NCI-H526 (cell line): Measurements from ENCODE around the gene KCNH5.
"Not testable (repeated sequence)": the region's sequence is repeated elsewhere in the genome, so short reads cannot be mapped to it uniquely, and the experiment has no call there.

Source experiments
- DNase-seq, 2 experiments: peaks; one replicate each; lab custom pipeline; 2025; lab: John Stamatoyannopoulos, UW

KCNH5 gene

DNA sequence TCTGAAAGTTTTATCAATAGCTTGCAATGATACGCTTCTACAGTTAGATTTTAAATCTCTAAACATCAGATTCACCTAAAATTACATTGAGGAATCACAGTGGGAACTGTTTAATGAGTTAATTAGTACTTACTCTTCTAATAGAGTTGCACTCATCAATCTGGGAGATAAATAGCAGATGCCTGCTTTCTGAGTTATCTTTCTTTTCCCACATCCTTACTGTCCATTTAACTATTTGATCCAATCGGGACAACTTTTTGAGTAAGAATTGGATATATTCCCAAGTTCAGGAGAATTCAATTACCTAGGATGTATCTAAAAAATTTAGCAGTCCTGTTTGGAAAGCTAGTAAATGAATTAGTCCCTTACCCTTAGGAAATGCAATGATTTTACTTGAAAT lies 162.3 kb downstream of the KCNH5 start:
- DNase-seq: no peak

DNA sequence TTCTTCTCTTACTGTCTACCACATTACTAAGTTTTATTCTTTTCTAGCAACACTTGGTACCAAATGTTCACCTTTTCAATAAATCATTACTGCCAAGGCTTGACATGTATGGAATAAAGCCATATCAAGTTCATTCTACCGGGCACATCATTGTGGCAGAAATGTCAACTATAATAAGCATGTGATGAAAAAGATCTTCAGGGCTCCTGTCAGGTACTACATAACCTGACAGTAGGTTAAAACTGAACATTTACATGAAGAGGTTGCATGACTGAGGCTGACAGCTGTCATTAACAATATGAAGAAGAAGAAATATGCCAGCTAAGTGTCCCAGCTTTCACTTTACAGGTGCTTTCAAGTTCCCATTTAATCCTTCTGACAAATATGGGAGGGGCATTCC lies 178.9 kb downstream of the KCNH5 start:
- DNase-seq: no peak

DNA sequence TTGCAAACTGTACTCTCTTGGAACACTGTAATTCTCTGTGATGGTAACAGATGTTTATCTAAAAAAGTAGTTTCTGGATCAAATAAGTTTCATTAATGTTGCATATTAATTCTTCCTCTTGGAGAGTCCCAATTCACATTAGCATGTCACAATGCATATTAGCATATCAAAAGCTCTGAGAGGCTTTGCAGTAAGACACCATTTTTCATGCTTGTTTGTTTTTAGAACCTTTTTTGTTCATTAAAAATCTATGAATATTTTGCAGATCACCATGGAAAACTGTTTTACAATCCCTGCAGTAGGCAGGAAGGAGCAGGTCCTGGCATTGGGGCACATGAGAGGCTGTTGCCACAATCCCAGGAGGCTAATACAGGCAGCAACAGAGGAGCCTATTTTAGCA lies 180.7 kb downstream of the KCNH5 start:
- DNase-seq: no peak

DNA sequence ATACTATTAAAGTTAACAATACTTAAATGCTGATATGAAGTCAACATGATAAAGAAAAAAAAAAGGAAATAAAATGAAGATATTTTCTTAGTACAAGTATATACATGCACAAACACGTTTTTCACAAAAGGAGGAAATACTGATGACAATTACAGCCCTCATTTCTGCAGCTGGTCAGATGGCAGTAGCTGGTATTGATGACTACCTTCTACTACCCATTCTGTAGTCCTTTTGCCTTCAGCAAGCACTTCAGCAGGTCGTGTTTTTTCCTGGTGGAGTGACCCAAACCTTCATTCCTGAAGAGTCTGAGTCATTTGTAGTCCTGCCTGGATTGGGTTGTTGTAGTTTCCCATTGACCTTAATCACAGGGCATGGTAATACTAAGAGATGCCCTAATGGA lies 187.2 kb downstream of the KCNH5 start:
- not testable (repeated sequence) for DNase-seq

DNA sequence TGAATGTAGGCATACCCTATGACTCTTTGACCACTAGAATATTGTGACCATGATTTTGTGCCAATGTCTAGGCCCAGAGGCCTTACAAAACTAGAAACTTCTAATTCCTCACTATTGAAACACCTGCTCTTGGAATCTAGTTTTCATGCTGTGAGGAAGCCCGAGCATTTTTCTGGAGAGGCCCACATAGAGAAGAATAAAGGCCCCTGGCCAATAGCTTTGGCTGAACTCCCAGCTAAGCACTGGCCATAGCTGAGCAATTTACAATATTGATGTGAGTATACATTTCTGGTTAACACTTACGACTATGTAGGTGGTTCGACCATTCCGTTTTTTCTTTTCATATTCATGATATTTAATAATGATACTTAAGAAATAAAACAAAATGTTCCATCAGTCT lies 190.3 kb downstream of the KCNH5 start:
- DNase-seq: no peak

DNA sequence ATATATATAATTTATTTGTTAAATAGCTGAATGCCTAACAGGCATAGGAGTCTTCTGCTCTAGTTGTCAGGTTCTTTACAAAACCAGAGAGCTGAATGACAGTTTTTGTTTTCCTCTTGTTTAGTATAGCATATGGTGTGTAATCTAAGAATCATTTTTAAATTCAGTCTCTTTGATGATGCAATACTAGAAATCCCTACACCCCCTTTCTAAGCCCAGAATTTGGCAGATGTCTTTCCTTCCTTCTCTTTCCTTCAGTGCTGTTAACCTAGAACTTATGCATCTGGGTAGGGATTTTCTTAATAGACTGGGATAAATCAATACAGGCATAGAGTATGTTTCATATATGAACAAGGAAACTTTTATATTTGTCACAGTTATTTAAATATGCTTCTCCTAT lies 198.1 kb downstream of the KCNH5 start:
- no peak for DNase-seq

DNA sequence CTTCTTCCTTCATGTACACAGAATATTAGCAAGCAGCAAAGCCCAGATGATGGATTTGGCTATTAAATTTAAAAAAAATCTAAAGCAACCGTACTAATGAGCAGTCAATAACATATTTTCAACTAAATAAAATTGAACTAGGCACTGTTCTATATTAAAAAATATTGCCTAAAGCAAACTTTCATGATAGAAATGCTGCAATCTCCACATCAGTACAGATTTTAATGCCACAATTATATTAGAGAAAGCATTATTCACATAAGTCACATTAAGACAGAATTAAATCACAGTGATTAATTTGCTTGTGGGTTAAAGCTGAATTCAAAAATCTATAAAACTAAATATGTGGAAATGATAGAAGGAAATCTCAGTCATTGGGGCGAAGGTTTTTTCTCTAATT lies 200.7 kb downstream of the KCNH5 start:
- no peak for DNase-seq

DNA sequence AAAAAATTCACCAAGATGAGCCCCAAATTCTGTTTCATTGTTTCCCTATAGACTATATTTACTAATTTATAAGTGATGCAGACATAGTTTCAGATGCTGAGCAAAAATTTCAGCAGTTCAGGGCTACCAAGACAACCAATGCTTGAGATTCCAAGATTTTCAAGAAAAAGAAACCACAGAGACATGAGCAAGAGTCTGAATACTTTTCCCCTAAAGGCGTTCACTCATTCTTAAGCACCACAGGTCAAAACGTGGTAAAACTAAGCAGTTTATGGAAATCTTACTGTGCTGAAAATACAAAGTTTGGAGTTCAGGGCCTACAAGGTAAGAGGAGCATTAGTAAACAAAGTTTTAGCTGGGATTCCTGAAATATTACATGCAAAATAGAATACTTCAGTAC lies 221.2 kb downstream of the KCNH5 start:
- DNase-seq: no peak

DNA sequence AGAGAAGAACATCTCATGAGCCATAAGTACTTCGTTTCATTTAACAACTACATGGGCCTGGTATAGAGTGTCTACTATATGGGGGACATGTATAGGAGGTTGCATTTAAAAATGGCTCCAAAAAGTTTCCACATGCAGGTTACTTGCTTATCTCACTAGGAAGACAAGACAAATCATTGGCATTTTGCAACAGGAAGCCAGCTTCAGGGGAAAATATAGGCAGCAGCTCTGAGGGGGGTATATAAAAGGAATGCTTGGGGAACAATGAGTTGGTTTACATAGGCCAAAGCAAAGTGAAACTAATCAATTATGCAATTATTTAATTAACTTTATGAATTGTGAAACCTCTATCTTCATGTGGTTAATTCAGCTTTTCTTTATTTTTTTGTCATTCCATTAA lies 225.3 kb downstream of the KCNH5 start:
- no peak for DNase-seq

DNA sequence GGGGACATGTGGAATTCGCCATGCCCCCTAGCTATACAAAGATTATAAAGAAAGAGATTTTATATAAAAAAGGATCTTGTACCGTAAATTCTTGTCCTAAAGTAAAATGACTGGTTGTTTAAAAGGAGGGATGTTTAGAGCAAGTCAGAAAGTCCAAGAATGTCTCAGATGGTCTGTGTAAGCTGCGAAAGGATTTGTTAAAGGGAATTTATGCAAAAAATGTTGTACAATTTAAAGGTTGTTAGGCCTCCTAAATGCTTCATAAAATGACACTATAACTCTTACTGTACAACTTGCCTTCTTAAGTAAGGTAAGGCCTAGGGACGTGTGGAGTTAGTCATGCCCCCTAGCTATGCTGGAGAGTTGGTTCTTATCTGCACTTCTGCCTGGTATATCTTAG lies 237.6 kb downstream of the KCNH5 start:
- DNase-seq: no peak

DNA sequence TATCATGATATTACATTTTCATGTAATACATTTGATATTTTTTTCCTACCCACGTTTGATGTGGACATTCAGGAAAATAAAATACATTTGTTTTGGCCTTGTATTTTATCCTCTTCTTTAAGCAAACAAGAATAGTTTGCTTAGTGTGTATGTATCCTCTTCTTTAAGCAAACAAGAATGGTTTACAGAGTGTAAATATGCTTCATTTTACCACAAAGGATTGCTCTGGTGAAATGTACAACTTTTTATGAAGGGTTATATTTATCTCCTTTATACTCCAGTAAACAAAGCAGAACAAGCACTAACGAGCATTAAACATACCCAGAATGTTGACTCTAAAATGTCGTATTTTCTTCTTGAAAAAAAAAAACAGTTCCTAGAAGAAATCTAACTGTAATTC lies 244.7 kb downstream of the KCNH5 start:
- no peak for DNase-seq

DNA sequence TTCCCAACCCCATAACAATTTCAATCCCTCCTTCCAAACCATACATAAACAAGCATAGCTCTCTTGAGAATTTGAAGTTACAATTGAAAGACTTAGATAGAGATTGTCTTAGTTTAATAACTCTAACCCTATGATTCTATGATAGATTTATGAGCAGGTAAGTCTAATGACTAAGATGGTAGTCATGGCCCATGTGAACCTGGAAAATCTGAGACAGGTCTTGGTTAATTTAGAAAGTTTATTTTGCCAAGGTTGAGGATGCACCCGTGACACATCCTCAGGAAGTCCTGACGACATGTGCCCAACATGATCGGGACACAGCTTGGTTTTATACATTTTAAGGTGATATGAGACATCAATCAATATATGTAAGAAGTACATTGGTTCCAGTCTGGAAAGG lies 248.8 kb downstream of the KCNH5 start:
- DNase-seq: no peak

DNA sequence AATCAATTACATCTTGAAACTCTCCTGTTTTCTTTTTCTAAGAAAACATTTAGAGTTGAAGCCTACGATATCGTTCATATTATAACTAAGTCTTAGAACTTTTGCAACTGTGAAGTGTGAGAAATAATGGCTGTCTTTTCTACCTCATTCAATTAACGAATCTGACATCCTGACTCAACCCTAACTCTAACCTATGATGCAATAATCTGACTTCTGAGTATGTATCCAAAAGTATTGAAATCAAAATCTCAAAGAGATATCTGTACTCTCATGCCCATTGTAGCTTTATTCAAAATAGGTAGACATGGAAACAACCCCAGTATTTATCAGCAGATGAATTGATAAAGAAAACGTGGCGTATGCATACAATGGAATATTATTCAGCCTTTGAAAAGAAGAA lies 252.7 kb downstream of the KCNH5 start:
- no peak for DNase-seq

DNA sequence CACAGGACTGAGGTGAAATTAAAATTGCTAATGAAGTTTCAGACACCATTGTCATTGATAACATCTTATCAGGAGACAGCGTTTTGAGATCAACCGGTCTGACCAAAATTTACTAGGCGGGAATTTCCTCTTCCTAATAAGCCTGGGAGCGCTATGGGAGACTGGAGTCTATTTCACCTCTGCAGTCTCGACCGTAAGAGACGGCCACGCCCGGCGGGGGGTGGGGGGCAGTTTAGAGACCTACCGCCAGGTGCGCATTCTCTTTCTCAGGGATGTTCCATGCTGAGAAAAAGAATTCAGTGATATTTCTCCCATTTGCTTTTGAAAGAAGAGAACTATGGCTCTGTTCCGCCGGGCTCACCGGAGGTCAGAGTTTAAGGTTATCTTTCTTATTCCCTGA lies 263.9 kb downstream of the KCNH5 start:
- not testable (repeated sequence) for DNase-seq

DNA sequence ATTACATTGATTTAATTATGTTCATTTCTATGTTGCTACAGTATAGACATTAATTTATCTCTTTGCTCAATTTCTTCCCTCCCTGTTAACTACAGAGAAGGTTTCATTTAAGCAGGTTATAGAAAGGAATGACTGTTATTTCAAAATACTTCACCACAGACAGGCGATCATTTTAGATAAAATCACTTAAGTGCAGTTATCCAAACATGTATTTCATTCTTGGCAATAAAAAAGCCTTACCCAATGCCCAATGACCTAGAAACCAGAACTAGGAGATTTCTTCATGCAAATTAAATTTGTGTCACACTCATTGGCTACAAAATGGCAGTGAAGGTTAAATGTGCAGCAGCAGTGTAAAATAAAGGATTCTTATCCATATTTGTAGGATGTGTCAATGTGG lies 266.4 kb downstream of the KCNH5 start:
- DNase-seq: no peak

DNA sequence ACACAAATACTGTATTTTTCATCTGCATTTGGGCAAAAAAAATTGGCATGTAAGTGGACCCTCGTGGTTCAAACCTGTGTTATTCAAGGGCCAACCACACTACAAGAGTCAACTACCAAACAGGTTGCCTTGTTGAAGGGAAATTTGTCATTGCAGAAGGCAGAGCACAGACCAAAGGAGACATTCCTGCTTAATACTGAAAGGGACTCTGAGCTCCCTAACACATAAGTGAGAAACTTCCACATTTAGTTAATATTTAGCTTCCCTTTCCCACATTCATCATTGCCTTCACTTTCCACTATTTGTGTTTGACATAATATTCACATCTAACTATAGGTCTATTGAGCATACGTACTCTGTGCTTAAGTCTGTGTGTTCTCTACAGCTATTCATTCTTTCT lies 266.9 kb downstream of the KCNH5 start:
- DNase-seq: no peak

DNA sequence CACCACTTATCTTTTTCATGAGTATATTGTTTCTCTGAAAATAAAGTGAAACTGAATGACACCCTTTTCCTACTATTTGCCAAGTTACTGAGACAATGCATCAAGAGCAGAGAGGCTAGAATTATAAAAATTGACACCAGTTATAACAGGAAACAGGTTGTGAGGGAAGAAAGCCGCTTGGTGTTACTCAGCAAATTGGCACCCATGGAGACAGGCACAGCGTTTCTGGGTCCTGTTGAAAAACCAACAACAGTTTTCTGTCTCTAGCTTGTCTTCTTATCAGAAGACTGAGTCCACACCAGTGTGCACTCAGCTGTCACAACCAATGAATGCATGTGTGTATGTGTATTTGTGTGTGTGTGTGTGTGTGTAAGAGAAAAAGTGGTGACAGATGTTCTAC lies 267.7 kb downstream of the KCNH5 start:
- no peak for DNase-seq

DNA sequence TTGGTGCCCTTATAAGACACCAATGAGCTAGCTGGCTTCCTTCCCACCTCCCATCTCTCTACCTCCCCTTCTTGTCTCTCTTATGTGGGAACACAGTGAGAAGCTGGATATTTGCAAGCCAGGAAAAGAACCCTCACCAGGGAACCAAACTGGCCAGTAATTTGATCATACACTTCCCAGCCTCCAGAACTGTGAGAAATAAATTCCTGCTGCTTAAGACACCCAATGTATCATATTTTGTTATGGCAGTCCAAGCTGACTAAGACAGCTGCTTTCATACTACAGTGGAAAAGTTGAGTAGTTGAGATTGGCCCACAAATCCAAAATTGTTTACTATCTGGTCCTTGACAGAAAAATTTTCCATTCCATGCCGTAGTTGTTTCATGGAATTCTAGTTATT lies 269.0 kb downstream of the KCNH5 start:
- DNase-seq: no peak

DNA sequence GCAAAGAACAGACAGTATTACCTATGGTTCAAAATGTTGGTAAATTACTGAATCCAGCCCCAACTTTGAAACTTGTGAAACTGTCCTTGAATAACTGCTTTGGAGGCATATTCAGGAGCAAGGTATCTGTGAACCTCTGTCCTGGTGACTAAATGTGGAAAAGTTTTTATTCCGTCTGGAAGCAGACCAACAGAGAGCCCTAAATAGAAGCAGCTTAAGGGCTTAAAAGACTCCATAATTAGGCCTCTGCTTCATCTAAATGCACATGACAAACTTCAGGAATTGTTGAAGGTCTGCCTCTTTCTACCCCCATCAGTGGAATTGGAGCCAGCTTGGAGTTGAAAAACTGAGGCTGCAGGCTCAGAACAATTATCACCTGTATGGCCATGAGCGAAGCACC lies 276.5 kb downstream of the KCNH5 start:
- DNase-seq: no peak

DNA sequence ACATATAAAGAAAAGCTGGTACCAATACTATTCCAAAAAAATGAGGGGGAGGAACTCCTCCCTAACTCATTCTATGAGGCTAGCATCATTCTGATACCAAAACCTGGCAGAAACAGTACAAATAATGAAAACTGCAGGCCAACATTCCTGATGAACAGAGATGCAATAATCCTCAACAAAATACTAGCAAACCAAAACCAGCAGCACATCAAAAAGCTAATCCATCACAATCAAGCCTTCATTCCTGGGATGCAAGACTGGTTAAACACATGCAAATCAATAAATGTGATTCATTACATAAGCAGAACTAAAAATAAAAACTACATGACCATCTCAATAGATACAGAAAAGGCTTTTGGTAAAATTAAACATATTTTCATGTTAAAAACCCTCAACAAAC lies 281.3 kb downstream of the KCNH5 start:
- DNase-seq: no peak

DNA sequence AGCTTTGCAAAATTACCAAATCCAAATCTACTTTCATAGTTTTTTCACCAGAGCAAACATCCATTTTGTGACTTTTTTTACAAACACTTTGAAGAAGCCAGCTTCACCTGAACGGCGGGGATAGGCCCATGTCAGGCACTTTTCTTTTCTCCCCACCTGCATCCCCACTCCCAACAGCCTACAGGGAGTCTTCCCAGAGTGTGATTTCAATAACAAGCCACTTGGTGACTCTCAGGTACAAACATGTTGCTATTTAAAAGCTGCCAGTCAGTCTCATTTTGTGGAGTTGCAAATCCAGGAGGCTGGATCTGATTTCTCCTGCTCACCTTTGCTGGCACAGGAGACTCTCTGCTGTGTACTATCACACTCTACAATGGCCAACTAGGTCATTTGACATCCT lies 285.5 kb downstream of the KCNH5 start:
- no peak for DNase-seq

DNA sequence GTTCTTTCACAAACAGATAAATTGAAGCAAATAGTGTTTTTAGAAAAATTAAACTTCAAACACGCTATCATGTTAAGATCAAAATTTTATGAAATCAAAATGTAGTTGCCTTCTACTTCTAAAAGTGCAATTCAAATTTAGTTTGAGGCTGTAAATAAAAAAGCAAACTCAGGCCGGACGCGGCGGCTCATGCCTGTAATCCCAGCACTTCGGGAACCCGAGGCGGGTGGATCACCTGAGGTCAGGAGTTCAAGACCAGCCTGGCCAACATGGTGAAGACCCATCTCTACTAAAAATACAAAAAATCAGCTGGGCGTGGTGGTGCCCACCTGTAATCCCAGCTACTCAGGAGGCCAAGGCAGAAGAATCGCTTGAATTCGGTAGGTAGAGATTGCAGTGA lies 298.4 kb downstream of the KCNH5 start:
- not testable (repeated sequence) for DNase-seq

DNA sequence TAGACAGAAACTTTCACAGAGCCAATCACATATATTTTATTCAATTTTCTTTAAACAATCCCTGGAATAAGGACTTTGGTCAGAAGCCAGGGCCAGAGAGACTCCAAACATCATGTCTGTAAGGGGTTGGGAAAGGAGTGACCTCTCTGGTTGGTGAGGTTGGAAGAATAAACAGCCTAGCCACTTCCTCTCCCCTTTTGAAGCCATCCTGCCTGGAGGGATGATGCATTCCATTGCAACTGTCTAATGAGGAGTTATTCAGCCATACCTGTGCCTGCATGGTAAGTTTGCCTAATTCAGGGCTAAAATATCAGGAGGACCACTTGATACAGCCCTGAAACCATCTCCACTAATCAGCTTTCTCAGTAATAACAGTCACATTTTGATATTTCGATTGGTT lies 299.8 kb downstream of the KCNH5 start:
- DNase-seq: no peak

DNA sequence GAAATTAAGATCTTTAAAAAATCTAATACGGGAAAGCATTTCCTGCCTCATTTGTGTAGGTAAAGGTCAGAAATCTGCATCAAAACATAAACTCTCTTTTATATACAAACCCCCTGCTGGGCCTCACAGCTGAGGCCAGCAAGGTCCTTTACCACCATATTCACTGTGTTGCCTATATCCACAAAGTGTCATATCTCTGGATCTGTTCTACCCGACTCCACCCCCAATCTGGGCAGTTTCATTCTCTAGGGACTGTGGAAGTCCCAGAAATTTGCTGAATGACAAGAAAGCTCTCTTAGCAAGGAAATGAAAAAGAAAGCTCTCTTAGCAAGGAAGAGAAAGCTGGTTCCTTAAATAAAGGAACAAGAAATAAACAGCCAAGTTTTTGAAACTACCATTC lies 301.7 kb downstream of the KCNH5 start:
- DNase-seq: no peak

DNA sequence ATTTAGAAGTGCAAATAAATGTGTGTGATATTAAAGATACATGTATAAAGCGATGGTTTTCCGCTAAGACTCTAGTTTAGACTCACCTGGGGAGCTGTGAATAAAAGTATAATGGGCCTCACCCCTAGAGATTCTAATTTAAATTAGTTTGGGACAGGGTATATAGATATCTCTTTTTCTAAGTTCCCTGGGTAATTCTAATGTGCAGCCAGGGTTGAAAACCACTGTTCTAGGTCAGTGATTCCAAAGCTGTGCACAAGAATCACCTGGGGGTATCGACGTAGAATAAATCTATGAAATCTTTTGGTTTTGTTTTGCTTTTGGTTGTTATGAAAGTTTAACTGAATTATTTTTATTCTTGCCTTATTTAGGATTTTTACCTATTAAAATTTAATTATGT lies 302.1 kb downstream of the KCNH5 start:
- DNase-seq: no peak
